Inflammatory macrophage treated with lipopolysaccharide for 4 hours (primary cell): ENCODE measurements around the gene TBC1D4.
"Not testable (repeated sequence)": the region's sequence is repeated elsewhere in the genome, so short reads cannot be mapped to it uniquely, and the experiment has no call there.

Source experiments
- DNase-seq: peaks from one replicate; pipeline ENCODE4 v3.0.0-alpha.2; 2020

Gene TBC1D4

DNA sequence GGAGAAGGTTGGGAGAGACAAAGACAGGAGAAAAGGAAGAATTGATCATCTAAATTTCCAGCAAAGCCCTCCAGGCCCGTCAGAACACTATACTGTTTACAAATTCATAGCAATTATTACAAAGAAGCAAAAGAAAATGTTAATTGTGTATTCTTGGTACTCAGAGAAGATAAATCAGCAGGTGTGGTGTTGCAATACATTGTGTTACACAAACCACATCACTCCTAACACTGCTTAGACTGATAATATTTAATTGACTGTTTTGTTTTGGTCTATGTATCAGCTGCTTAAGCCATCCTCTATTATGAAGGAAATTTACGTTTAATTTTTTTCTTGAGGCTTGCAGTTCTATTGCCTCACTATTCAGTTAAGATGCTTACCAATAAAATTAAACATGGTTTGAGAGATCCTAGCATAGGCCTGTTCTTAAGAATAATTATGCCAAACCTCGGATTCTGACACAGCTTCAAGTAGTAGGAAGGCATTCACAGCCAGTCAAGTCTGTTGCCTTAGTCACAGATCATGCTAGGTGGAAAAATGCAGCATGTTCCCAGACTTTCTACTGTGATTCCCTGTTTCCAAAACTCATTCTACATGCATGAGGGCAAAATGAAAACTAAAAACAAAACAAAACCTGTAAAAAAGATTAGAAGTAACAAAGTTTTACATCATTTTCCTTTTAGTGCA, 129.2 kb downstream of the TBC1D4 start:
- no peak for DNase-seq

- DNase-seq: not testable (repeated sequence)
These were observed 130.4 kb downstream of the TBC1D4 start for GRCh38 chr13:75351538-75351937.

GRCh38 chr13:75347925-75348324, 134.0 kb downstream of the TBC1D4 start:
- DNase-seq: no peak

GRCh38 chr13:75347457-75347856, 134.5 kb downstream of the TBC1D4 start:
- DNase-seq: no peak

GRCh38 chr13:75345193-75345592, 136.8 kb downstream of the TBC1D4 start:
- DNase-seq: no peak

DNA sequence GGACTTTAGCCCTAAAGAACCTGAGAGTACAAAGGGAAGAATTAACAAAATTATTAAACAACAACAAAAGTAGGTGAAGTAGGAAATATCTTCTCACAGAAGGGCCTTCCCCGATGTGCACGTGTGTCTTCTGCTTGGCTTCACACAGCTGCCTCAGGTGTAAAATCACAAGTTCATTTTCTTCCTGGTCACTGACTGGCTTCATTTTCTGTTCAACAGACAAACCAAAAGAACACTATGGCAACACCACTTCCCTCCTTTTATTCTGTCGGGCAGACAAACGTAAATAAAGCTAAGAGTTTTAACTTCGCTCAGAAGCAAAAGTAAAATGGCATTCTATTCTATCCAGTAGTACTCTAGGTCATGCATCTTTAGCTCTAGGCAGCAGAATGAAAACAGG, 140.9 kb downstream of the TBC1D4 start:
- DNase-seq: no peak

- no peak for DNase-seq
These were observed 142.2 kb downstream of the TBC1D4 start for GRCh38 chr13:75339635-75340374.

- no peak for DNase-seq
These were observed 147.1 kb downstream of the TBC1D4 start for GRCh38 chr13:75334634-75335447.

- no peak for DNase-seq
These were observed 148.9 kb downstream of the TBC1D4 start for GRCh38 chr13:75333103-75333502.

DNA sequence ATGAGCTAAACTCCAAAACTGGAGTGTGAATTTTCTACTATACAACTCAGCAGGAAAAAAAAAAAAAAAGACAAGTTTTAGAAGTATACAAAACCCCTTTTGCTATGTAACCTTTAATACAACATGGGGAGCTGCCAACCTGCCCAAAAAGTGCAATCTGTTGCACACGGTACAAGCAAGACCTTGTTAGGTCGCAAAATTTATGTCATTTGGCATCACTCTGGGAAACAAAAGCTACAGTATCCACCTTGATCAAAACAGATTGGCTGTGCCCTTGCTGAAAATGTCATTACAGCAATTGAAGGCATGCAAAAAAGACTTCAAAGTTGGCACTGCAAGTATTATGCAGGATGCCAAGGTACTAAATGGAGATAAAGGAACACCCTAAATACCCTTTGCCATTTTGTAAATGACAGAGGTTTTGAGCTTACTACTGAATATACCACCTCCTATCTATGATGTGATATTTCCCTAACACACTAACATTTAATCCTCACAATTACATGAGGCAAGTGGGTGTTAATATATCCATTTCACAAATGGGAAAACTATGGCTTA, 150.1 kb downstream of the TBC1D4 start:
- DNase-seq: no peak

DNA sequence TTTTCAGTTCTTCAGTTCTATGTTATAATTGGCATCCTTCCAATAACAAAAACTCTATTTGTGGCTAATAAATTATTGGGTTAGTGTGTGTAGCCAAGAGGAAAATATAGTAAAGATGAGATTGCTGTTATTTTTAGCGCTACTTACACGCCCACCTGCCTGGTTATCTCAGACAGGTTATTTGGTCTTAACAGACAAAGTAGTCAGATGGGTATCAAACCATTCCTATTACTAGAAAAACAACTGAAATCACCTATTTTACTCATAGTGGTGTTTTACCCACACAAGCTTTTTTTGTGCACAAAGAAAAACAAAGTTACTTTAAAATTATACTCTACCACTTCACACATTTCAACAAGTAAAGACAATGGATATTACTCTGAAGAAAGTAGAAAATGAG, 151.2 kb downstream of the TBC1D4 start:
- DNase-seq: no peak

DNA sequence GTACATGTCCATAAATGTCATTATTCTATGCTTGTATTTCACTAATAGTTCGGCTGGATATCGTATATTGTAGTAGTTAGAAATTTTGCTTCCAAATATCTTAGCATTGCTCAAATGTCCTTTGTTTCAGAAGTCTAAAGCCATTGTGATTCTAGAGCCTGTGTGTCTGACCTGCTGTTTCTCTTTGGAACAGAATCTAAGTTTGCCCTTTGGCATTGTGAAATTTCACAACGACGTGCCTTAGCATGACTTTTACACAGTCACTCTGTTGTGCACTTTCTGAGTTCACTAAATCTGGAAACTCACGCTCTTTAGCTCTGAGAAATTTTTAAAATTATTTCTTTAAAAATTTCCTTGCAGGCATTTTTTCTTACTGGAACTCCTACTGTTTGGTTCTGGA, 152.2 kb downstream of the TBC1D4 start:
- peak; percentile 20 for DNase-seq

DNA sequence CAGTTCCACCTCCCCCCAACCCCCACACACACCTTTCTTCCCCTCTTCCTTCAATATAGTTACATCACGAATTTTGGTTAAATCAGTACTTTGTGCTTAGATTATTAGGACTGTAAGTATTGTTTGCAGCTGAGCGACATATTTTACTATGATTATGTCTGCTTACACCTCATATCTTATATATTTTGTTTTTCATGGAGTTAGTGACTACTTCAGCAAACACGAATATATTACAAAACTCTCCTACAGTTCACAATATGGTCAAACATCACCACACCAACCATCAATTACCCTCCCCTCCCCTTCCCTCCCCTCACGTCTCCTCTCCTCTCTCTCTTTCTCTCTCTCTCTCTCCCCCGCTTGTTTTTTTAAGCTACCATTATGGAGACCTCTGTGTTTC, 152.9 kb downstream of the TBC1D4 start:
- no peak for DNase-seq

DNA sequence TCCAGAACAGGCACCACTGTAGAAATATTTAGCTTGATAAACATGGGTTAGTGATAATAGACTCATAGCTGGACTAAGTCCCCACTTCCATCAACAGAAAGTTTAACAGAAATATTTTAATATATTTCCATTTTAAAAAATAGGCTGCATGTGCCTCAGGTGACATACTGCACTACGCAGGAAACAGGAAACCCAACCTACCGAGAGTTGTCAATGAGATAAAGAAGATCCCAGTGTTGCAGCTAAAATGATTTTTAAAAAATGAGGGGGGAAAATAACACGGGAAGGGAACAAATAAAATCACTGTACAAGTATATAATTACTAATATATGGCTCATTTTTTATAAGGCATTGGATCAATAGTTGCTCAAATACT, 154.8 kb downstream of the TBC1D4 start:
- no peak for DNase-seq

DNA sequence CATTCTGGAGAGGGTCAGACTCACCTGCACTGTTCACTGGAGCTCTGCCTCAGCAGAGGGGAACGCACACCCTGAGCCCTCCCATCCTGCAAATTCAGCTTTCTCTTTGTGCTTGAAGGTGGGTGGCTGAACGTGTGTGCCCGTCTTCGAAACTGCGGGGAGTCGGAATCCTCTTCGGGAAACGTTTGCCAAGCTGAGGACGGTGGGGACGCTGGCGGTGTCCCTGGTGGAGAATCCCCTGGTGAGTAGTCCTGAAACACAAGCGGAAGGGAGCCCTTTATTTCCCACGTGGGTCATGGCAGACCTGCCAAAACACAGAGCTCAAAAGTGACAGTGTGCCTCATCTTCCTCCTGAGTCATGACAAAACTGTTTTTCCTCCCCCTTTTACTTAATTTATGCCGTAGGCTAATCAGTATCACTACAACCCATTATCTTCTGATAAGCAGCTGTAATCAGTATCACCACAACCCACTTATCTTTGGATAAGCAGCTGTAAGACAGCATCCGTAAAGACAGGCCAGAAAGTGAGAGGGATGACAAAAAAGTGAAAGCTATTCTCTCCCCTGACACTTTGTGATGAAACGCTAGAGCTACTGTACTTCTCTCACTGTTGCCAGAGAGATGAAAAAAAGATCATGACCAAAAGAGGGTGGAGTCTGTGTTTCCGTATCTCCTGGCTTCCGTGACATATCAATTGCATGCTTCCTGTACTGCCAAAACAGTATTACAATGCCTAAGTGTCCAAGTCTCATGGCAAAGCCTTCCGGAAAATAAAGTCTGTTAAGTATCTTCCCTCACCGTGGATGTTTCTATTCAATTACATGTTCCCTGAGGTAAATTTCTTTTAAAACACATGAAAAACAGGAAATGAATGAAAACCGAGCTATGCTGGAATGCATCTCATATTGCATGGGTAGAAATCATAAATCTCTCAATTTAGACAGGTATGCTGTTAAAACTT, 155.5 kb downstream of the TBC1D4 start:
- DNase-seq: peak; percentile 62

GRCh38 chr13:75325711-75326110, 156.3 kb downstream of the TBC1D4 start:
- no peak for DNase-seq

GRCh38 chr13:75324413-75324940, 157.5 kb downstream of the TBC1D4 start:
- DNase-seq: peak; percentile 11

DNA sequence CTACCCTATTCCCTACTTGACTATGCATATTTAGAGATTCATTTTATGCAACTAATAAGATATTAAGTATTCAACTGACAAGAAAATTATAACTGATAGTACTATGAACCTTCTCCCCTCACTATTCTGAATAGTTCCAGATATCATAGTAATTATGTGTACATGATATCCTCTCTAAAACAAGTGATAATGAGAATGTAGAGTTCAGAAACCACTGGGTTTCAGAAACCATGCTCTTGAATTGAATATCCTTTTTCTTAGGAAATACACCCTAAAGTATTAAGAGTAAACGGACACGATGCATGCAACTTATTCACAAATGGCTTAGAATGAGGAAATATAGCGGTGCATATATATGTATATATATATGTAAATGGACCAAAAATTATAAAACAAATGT, 160.9 kb downstream of the TBC1D4 start:
- no peak for DNase-seq

DNA sequence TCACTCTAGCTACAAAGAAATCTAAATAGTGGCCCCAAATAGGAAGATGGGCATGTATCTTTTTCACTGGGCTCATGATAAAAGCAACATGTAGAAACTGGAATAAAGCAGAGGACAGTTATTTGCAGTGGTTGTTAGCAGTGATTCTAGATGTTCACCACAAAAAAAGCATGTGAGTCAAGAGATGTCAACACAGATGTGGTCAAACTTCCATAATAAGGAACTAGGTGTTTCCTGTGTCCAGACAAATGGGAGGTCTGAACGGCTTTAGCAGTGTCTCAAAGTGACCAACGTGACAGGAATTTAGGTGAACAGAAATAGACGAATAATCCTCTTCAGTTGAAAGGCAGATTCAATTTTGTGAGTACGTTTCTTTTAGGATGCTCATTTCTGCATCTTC, 162.7 kb downstream of the TBC1D4 start:
- peak; percentile 75 for DNase-seq

DNA sequence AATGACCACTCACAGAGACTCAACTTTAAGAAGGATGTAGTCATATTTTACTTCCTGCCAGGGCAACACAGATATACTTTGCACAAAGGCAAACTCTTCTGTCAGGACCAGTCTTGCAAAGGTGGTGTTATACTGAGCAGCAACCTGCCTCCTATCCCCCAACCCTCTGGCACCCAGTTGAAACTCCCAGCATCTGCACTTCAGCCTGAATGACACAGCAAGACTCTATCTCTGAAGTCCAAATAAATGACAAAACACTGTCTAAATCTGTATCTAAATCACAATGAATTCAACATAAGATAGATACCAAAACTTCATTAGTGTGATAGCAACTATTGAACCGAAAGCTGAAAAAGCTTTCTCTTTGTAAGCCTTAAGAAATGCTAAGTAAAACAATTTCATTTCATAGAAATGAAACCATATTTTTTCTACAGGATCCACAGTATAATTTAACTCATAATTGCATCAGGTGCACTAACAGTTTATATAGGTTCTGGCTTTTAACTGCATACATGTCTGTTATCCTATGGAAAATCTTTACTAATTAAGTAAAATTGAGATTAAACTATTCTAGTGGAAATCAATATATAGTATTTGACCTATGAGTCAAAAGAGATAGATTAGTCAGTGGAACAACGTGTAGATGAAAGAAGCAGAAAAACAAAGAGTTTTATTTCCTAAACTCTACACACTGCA, 163.7 kb downstream of the TBC1D4 start:
- no peak for DNase-seq

GRCh38 chr13:75316427-75316826, 165.5 kb downstream of the TBC1D4 start:
- DNase-seq: peak; percentile 50
